ENCODE results near the gene RBM33.

The RBM33 gene

GRCh38 chr7:155750255-155751125 lies 106.0 kb downstream of the RBM33 start:
- no peak for DNase-seq (ENCODE audit: low read depth in 2 of 2)

DNA sequence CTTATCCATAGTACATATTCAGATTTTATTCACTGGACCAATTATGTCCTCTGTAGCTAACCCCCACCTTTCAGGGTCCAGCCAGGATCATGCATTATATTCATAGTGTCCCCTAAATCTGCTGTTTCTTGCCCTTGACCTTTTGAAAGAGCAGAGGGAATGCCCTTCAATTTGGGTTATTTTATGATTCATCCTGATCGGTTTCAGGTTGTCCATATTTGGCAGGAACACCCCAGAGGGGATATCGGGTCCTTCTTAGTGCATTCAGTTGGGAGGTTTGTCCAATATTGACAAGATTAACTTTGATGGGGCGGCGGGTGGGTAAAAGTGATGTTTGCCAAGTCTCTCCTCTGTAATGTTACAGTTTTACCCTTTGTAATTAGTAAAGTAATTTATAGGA lies 106.9 kb downstream of the RBM33 start:
- DNase-seq (ENCODE audit: low read depth in 2 of 2), result no peak

DNA sequence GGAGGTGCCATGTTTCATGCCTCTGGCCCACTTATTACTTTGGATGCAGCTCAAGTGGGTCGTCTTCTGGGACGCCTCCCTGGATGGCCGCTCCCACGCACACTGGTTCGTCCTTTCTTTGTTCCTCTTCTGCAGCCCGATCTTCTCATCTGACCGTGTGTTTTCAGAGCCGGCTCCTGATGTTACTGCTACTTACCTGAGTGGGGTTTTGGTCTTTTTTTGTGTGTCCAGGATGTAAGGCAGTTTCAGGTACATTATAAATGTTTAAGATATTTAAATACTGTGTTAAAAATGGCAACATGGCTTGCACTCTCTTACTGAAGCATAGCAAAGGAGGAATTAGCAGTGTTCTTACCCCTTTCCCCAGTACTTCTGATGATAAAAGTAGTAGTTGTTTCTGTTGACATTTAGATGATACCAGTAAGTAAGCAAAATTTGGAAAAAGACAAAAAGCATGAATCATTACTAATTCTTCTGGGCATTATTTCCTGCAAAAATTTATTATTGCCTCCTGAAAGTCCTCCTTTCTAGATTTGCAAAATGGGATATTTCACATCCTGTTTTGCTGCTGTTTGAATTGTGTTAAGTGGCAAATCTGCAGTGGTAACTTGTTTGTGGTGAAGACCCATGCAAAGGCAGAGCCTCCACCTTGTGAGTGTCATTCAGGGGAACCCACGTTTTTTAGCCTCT lies 108.4 kb downstream of the RBM33 start:
- no peak for DNase-seq (ENCODE audit: low read depth in 2 of 2)

DNA sequence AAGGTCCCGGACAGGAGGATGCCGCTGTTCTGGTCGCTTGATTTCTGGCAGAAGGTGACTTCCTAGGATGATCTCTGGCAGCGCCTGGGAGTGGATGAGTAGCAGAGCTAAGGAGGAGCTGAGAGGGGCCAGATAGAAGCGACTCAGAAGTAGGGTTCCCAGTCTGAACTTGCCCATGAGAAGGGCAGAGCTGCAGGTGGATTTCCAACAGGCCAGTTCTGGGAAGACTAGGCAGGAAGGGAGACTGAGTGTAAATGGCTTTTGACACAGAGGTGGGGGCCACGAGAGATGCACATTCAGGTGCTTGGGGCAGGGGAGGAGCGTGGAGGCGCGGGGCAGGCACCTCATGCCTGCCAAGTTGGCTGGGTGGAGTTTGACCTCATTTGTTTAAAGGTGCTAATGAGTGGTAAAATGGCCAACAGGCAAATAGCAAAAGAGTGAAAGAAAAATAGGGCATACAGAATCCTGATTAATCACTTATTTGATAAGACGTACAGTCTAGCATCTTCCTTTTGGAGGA lies 109.0 kb downstream of the RBM33 start:
- no peak for DNase-seq (ENCODE audit: low read depth in 2 of 2)

- DNase-seq (ENCODE audit: low read depth in 2 of 2), result no peak
These were observed 109.7 kb downstream of the RBM33 start for GRCh38 chr7:155754165-155754564.

GRCh38 chr7:155755026-155755425 lies 110.6 kb downstream of the RBM33 start:
- DNase-seq (ENCODE audit: low read depth in 2 of 2), result no peak

DNA sequence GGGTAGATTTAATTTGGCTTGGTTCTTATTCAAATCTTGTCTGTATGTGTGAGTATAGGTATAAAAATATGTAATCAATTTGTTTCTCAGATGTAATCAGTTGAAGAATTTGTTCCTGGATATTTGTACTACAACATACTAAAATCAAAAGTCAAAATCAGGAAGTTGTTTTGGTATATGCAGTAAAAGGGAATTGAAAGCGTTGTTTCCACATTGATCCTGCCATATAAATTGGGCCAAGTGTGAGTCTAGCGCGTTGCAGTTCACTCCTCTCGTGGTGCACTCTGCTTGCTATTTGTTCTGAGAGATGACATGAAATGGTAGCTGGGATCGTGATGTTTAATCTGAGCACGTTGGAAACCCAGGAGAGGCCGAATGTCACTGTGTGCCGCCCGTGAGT lies 111.9 kb downstream of the RBM33 start:
- no peak for DNase-seq (ENCODE audit: low read depth in 2 of 2)

DNA sequence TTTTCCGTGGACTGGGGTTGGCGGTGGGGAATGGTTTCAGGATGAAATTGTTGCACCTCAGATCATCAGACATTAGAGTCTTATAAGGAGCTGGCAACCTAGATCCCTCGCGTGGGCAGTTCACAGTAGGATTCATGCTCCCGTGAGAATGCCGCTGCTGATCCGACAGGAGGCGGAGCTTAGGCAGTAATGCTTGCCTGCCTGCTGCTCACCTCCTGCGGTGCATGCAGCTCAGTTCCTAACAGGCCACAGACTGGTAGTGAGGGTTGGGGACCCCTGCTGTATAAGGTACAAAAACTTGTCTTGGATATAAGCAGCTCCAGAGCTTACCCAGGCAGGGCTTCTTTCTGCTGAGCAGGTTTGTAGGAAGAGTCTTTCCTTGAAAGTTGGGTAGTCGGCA lies 113.9 kb downstream of the RBM33 start:
- no peak for DNase-seq (ENCODE audit: low read depth in 2 of 2)

GRCh38 chr7:155759740-155760430 lies 115.4 kb downstream of the RBM33 start:
- no peak for DNase-seq (ENCODE audit: low read depth in 2 of 2)

- DNase-seq (ENCODE audit: low read depth in 2 of 2), result no peak
These were observed 116.7 kb downstream of the RBM33 start for GRCh38 chr7:155761162-155761561.

DNA sequence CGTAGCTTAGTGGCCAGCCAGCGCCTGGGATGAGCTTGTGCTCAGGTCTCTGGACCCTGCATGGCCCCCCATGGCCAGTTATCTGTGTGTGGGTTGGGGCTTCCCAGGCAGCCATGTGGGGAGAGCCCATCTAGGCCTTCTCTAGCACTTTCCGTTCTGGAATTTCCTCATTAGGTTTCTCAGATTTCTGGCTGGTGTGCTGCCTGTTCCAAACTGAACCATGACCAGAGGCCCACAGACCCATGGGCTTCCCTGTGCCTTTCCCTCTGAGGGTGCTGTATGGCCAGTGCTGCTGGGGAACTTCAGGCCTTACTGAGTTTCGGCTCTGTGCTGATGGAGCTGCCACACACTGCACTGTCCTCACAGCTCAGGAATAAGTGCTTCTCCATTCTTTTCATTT lies 117.6 kb downstream of the RBM33 start:
- DNase-seq (ENCODE audit: low read depth in 2 of 2), result no peak

- DNase-seq (ENCODE audit: low read depth in 2 of 2), result no peak
These were observed 118.2 kb downstream of the RBM33 start for GRCh38 chr7:155762655-155763054.

DNA sequence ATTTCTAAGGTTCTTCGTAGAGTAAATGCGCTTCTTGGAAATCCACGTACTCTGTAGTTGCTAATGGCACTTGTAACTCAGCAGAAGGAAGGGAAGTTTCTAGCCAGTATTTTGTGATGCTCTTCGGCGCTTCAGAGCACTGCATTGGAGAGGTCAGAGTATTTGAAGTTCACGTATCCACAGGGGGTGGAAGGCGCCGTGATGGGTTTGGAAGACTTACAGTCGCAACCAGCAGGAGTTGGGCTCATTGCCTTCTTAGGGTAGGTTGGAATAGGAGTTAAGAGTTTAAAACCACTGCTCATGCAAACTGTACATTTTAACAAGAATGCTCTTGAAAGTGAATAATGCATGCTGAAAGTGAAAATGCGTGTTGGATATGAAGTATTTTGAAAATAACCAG lies 118.7 kb downstream of the RBM33 start:
- DNase-seq (ENCODE audit: low read depth in 2 of 2), result no peak

DNA sequence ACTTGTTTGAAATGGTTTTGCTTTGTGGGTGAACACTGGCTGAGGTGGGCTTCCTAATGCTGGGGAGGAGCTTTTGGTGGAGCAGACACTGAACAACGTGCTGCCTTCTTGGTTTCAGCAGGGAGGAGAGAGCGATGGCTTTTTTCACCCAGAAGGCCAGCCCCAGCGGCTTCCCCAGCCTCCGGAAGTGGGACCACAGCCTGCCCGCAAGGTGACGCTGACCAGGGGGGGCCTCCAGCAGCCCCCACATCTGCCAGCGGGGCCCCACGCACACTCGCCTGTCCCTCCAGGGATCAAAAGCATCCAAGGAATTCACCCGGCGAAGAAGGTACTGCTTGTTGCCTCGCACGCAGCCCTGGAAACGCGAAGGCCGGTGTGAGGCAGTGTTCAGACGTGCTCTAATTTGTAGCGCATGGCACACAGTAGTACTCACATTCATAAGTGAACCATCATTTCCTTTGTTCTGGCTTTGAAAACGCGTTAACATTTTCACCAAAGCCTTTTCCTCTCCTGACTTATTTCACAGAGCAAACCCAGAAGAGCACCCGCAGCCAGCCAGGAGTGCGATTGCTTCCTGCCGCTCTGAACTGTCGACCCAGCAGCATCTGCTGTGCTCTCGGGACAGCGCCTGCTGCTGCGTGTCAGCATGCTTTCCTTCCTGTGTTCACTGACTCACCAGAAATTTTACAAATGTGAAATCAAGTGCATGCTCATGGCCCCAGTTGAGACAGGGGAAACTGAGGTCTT lies 119.4 kb downstream of the RBM33 start:
- DNase-seq (ENCODE audit: low read depth in 2 of 2), result peak; percentile 13 to 31

DNA sequence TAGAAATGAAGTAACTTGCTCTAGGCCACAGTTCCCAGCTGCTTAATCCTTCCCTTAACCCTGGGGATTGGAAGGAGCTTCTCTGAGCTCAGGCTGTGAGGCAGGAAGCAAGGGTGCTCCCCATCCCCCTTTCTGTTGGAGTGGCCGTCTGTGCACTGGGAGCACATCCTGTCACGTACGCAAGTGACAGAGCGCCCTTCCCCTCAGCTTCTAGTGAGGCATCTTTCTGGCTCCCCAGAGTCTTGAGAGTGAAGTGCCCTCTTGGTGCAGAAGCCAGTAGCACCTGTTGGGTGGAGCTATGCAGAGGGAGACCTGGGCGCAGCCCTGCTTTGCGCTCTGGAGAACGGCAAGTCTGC lies 120.0 kb downstream of the RBM33 start:
- peak in 1 of 2 donors; percentile 5 for DNase-seq (ENCODE audit: low read depth in 2 of 2)

DNA sequence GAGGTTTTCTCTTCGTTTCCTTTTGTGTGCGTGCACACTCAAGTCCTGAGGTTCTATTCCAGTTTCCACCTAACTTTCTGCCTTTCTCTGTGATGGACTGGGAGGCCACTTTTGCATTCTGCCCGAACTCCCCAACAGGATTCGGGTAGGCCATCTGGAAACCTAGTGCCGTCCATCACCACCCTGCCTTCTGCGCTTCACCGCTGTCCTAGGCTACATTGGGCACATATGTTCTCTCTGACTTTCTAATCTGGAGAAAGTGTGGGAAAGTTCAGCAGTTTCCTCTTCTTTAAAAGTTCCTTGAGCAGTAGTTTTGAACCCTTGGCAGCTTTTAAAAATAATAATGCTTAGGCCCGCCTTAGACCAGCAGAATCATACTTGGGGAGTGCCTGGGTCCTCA lies 121.0 kb downstream of the RBM33 start:
- DNase-seq (ENCODE audit: low read depth in 2 of 2), result no peak

GRCh38 chr7:155766386-155766785 lies 121.9 kb downstream of the RBM33 start:
- DNase-seq (ENCODE audit: low read depth in 2 of 2), result no peak

- no peak for DNase-seq (ENCODE audit: low read depth in 2 of 2)
These were observed 122.8 kb downstream of the RBM33 start for GRCh38 chr7:155766966-155767916.

- no peak for DNase-seq (ENCODE audit: low read depth in 2 of 2)
These were observed 125.2 kb downstream of the RBM33 start for GRCh38 chr7:155769701-155770100.

GRCh38 chr7:155770241-155770640 lies 125.8 kb downstream of the RBM33 start:
- DNase-seq (ENCODE audit: low read depth in 2 of 2), result no peak

- DNase-seq (ENCODE audit: low read depth in 2 of 2), result no peak
These were observed 129.1 kb downstream of the RBM33 start for GRCh38 chr7:155773531-155773930.
